HG02943 (cell line): ENCODE results near the gene CGNL1.

Source experiments
- ATAC-seq: cut with Tn5 transposase; IDR thresholded peaks from one replicate; pipeline ENCODE4 v1.9.1; 2021; ENCODE audit warnings: mild to moderate bottlenecking, low read depth, moderate library complexity; ENCODE audit not compliant: unreplicated experiment

Gene CGNL1

GRCh38 chr15:57510647-57511046, 134.3 kb downstream of the CGNL1 start:
- no peak for ATAC-seq

- ATAC-seq, result no peak
These were observed 140.2 kb downstream of the CGNL1 start for GRCh38 chr15:57516327-57517029.

- no peak for ATAC-seq
These were observed 140.8 kb downstream of the CGNL1 start for GRCh38 chr15:57517030-57517671.

GRCh38 chr15:57518779-57519405, 142.6 kb downstream of the CGNL1 start:
- no peak for ATAC-seq

DNA sequence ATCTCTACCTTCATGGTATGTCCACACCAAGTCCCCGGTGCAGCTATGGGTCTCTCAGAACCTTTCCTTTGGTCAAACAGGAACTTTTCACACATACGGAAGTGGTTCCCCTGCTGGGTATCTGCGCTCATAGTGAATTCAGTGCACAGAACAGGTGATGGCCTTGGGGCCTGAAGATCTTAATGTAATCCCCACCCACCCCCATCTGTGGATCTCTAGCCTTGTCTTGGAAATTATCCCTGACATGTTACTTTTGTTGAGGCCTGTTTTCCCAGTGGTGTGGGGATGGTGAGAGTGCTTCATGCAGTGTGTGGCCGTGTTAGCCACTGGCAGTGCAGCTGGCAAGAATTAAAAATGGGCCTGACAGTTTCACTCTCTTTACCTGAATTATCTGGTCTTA, 143.5 kb downstream of the CGNL1 start:
- ATAC-seq, result no peak

DNA sequence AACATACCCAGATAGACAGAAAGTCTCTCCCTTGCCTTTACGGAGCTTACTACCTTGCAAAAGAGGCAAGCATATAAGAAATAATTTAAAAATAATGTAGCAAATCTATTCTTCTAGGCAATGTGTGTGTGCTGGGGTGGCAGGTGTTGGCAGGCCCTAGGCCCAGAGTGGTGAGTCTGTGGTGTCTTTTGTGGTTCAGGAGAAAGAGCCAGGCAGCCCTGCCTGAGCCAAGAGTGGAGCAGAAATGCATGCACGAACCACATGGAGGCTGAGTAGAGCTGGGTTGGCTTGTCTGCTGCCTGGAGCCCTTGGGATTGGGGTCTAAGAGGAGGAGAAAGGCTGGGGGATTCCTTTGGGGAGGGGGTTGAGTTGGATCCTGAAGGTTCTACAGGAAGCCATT, 145.2 kb downstream of the CGNL1 start:
- ATAC-seq, result no peak

- no peak for ATAC-seq
These were observed 145.8 kb downstream of the CGNL1 start for GRCh38 chr15:57522148-57522547.

GRCh38 chr15:57525581-57525980, 149.3 kb downstream of the CGNL1 start:
- ATAC-seq, result no peak

DNA sequence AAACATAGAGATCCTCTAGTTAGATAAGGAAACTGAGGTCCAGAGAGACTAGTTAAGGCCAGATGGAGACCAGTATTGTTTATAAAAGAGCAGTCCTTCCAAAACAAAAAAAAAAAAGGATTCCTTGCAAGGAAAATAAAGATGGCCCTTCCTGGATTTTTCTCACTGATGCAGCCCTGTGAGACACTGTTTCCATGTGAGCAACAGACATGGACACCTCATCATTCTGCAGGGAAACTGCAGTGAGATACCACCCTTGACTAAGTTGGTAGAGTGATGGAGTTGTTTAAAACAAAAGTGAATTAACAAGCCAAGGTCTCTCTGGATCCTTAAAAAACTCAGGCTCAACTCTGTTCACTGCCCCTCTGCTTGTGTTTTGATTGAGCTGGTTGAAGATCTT, 149.8 kb downstream of the CGNL1 start:
- ATAC-seq, result no peak

DNA sequence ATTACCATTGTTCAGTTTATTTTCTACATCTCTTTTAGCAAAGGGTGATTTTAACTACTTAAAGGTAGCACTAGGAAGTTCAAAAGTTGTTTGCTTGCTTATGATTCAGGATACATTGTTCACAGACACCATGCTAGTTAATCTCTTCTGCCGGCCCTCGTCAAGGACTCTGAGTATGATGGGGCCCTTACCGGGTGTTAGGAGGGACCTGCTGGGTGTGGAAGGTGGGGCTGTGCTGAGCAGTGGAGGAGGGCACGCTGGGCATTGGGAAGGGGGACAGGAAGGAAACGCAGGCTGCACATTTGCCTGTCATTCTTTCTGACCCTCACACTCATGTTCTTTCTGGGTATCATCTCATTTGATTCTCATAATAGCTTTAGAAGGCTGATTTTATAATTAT, 150.3 kb downstream of the CGNL1 start:
- no peak for ATAC-seq

DNA sequence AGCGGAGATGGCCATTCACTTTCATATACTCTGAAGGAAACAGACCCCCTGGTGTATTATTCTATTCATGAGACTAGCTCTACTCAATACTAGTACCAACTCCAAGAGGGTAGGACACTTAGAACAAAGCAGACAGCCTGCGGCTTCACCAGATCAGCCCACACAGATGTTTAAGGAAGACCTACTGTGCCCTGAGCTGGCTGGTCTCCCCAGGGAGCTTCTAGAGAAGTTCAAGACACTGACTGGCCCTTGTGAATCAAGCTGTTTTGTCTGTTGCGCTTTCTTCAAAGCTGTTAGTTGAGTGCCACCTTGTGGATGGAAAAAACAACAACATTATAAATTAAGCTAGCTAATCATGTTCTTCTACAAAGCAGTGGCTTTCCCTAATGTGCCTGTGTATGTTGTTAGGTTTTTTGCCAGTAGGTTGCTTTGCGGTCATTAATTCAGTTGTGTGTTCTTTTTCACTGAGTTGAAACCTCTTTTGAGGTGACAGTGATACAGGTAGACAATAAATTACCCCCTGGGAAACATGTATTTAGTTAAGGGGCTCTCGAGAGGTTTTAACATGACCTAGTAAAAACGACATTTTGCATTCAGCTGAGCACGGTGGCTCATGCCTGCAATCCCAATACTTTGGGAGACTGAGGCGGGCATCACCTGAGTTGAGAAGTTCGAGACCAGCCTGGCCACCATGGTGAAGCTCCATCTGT, 151.2 kb downstream of the CGNL1 start:
- no peak for ATAC-seq

- ATAC-seq, result no peak
These were observed 152.7 kb downstream of the CGNL1 start for GRCh38 chr15:57528940-57529565.

DNA sequence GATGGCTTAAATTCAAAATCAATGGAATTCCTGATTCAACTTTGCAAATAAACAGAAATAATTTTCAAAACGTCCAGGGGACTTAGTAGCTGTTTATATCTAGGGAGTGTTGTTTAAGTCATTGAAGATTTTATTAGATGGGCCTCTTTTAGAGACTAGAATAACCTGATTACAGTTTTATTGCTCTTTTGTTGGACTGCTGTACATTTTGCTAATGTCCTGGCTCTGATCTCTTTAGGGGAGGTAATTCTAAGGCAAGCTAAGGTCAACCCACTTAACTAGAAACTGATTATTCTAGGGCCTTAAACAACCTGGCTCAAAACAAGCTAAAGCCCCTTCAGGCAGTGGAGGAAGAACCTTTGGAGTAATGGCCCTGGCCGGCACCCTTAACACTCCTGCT, 153.4 kb downstream of the CGNL1 start:
- no peak for ATAC-seq

GRCh38 chr15:57532731-57533447, 156.6 kb downstream of the CGNL1 start:
- no peak for ATAC-seq

DNA sequence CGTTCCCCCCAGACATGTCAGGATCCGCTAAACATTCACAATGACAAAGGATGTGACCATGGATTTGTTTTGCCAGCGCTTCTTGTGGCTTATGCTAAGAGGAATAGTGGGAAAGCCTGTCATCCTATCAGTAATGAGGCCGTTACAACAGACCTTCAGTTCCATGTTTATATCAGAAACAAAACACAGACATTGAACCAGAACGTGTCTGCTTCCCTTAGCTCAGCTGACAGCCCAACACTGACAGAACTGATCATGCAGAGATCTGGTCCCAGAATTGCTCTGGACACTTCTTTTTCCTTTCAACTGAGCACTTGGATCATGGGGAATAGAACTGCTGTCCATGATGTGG, 157.1 kb downstream of the CGNL1 start:
- ATAC-seq, result no peak

GRCh38 chr15:57534281-57534680, 158.0 kb downstream of the CGNL1 start:
- no peak for ATAC-seq

- no peak for ATAC-seq
These were observed 160.8 kb downstream of the CGNL1 start for GRCh38 chr15:57537072-57537471.

- no peak for ATAC-seq
These were observed 161.4 kb downstream of the CGNL1 start for GRCh38 chr15:57537488-57538264.

DNA sequence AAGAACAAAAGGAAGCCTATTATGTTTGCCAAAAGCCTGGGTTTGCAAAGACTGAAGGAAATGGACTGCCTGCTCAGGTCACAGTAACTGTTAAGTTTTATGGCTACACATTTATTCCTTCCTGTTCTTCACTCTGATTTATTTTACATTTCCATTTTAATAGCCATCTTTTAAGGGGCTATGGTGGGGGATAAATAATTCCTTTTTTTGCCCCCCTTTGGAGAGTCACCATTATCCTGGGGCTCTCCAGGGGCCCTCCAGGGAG, 161.9 kb downstream of the CGNL1 start:
- no peak for ATAC-seq

DNA sequence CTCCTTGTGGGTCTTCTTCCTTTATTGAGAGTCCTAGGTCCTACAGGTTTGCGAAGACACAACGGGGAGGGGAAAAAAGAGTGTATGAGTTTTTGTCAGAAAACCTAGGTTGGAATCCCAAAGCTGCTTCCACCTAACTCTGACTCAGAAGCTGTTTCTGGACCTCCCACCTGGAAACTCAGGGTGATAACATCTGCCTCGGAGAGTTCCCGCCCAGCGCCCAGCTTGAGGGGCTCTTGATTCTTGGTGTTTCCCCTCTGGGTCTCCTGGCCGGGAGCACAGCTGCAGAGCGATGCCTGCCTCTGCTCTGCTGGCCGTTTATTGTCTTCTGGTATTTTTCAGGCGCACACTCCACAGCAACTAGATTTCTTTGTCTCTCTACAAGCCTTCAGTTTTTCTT, 162.5 kb downstream of the CGNL1 start:
- ATAC-seq, result no peak
